HepG2 (cell line): ENCODE results near the gene ATG9A. TPM values are rescaled to one million over a fixed set of nuclear protein-coding genes. Genes with fewer than 3 reads are reported as not detected.

Experiments used
- ATAC-seq: fragments of 200-7000 bp; cut with Tn5 transposase; 3 replicates; pipeline ENCODE4 v1.9.1; 2020; ENCODE audit warnings: mild to moderate bottlenecking, moderate library complexity
- BruUV-seq: library from RNA; stranded (reverse); fragments of 400-500 nt; replicated peaks from 2 replicates; lab custom pipeline; 2021; lab: Mats Ljungman, UMichigan
- CTCF ChIA-PET: fragments of 300-600 bp; formaldehyde crosslinking; extraction: SDS; loops from one replicate; lab custom pipeline; 2021; ENCODE audit warnings: low total read pairs, inconsistent platforms, low intra/inter-chr PET ratio; lab: Yijun Ruan, JAX
- POLR2A ChIA-PET: fragments of 350-600 bp; sonication (Branson Sonifier 250); formaldehyde crosslinking; loops from one replicate; lab custom pipeline; 2020; ENCODE audit warnings: antibody characterized with exemption, inconsistent platforms; lab: Yijun Ruan, JAX
- DNase-seq: peaks from one replicate; pipeline ENCODE4 v3.0.0-alpha.2; 2015; ENCODE audit warnings: low spot score
- FAIRE-seq: peaks from 3 replicates; lab custom pipeline; 2011; peaks lifted over from hg19 to GRCh38; lab: Jason Lieb, UNC
- H2AFZ ChIP-seq: one replicate; pipeline ENCODE4 v1.6.1; 2011; ENCODE audit warnings: low read length, inconsistent platforms
- H3K27ac ChIP-seq: fragments of 300-600 bp; 3 replicates; pipeline ENCODE4 v1.8.0; 2011; ENCODE audit warnings: mixed run types, mild to moderate bottlenecking, mixed read lengths, low read length, inconsistent platforms; ENCODE audit not compliant: insufficient read depth; ENCODE audit errors: extremely low read length
- H3K27me3 ChIP-seq, 2 experiments: fragments of 200-600 bp in 1 of 2; 2 replicates in 1 of 2; 3 replicates in 1 of 2; pipeline versions ENCODE4 v1.6.0 to v1.8.0; 2011; ENCODE audit warnings: low read length in 2 of 2, mild to moderate bottlenecking in 2 of 2, moderate library complexity in 2 of 2, inconsistent platforms in 1 of 2; ENCODE audit not compliant: insufficient read depth in 2 of 2, control insufficient read depth in 1 of 2
- H3K36me3 ChIP-seq, 2 experiments: fragments of 200-600 bp in 1 of 2; replicated peaks in 1 of 2; 2 replicates in 1 of 2; 3 replicates in 1 of 2; pipeline versions ENCODE4 v1.5.1 to v1.8.0; 2011; ENCODE audit warnings: low read length in 2 of 2, inconsistent platforms in 1 of 2; ENCODE audit not compliant: insufficient read depth in 2 of 2, control insufficient read depth in 1 of 2
- H3K4me1 ChIP-seq: 2 replicates; pipeline ENCODE4 v1.5.1; 2012; ENCODE audit warnings: low read length, inconsistent platforms; ENCODE audit not compliant: insufficient read depth
- H3K4me2 ChIP-seq: 2 replicates; pipeline ENCODE4 v1.6.0; 2011; ENCODE audit warnings: low read depth, low read length, inconsistent platforms
- H3K4me3 ChIP-seq, 3 experiments: fragments of 200-600 bp in 1 of 3; sonication (generic), shearing (Covaris generic) in 1 of 3; replicated peaks in 1 of 3; 2 replicates each; pipeline ENCODE4 v1.5.1; 2011 to 2016; ENCODE audit warnings: low read length in 3 of 3, inconsistent platforms in 2 of 3, low read depth in 2 of 3, mild to moderate bottlenecking in 2 of 3, control low read depth in 1 of 3, mixed read lengths in 1 of 3; ENCODE audit not compliant: insufficient read depth in 1 of 3
- H3K79me2 ChIP-seq: one replicate; pipeline ENCODE4 v1.6.1; 2011; ENCODE audit warnings: low read length, inconsistent platforms; ENCODE audit not compliant: insufficient read depth
- H3K9ac ChIP-seq: 2 replicates; pipeline ENCODE4 v1.6.0; 2011; ENCODE audit warnings: mild to moderate bottlenecking, low read depth, low read length, inconsistent platforms; ENCODE audit not compliant: insufficient read depth
- H3K9me3 ChIP-seq: 2 replicates; pipeline ENCODE4 v1.5.1; 2012; ENCODE audit warnings: mild to moderate bottlenecking, low read length
- H4K20me1 ChIP-seq: 2 replicates; pipeline ENCODE4 v1.6.0; 2011; ENCODE audit warnings: inconsistent platforms, mild to moderate bottlenecking, low read length, moderate library complexity; ENCODE audit not compliant: insufficient read depth
- ASH2L ChIP-seq: fragments of 300-600, 200-600 bp; sonication (generic); IDR thresholded peaks from 2 replicates; pipeline ENCODE4 v1.7.0; 2017; ENCODE audit warnings: low read depth, mild to moderate bottlenecking, moderate library complexity, mixed read lengths, low read length; ENCODE audit not compliant: insufficient read length
- BCLAF1 ChIP-seq: fragments of 450-650 bp; IDR thresholded peaks from 2 replicates; pipeline ENCODE4 v1.6.1; 2017; ENCODE audit warnings: mild to moderate bottlenecking
- CREM ChIP-seq, 2 experiments: sonication (generic) in 1 of 2; formaldehyde crosslinking in 1 of 2; IDR thresholded peaks; 2 replicates each; pipeline versions ENCODE4 v1.4.0 to v1.6.1; 2016 to 2020; ENCODE audit warnings: antibody characterized with exemption in 1 of 2, mild to moderate bottlenecking in 1 of 2, missing genetic modification reagents in 1 of 2
- FLYWCH1 ChIP-seq: sonication (generic); formaldehyde crosslinking; IDR thresholded peaks from 2 replicates; pipeline ENCODE4 v1.8.1; 2023; ENCODE audit warnings: mild to moderate bottlenecking, missing genetic modification reagents
- GRHL1 ChIP-seq: sonication (generic); formaldehyde crosslinking; conservative IDR thresholded peaks from 2 replicates; pipeline ENCODE4 v1.8.0; 2022; ENCODE audit warnings: missing genetic modification reagents
- HIC2 ChIP-seq: sonication (generic); formaldehyde crosslinking; IDR thresholded peaks from 2 replicates; pipeline ENCODE4 v1.9.0; 2022; ENCODE audit warnings: low read depth, missing genetic modification reagents
- HMG20A ChIP-seq: IDR thresholded peaks from 2 replicates; pipeline ENCODE4 v1.6.1; 2016; ENCODE audit warnings: borderline replicate concordance
- HMG20B ChIP-seq: conservative IDR thresholded peaks from 2 replicates; pipeline ENCODE4 v1.6.1; 2016; ENCODE audit warnings: missing genetic modification reagents, missing compliant biosample characterization
- MYNN ChIP-seq: sonication (generic); formaldehyde crosslinking; IDR thresholded peaks from 2 replicates; pipeline ENCODE4 v1.4.0; 2020; ENCODE audit warnings: mild to moderate bottlenecking, low read depth, missing genetic modification reagents
- PAWR ChIP-seq: sonication (generic); formaldehyde crosslinking; IDR thresholded peaks from 2 replicates; pipeline ENCODE4 v1.4.0; 2020; ENCODE audit warnings: missing genetic modification reagents, mild to moderate bottlenecking, borderline replicate concordance
- TBX2 ChIP-seq: sonication (generic); formaldehyde crosslinking; IDR thresholded peaks from 2 replicates; pipeline ENCODE4 v1.5.0; 2020; ENCODE audit warnings: missing genetic modification reagents, mild to moderate bottlenecking, borderline replicate concordance
- THAP11 ChIP-seq: IDR thresholded peaks from 2 replicates; pipeline ENCODE4 v1.6.1; 2016; ENCODE audit warnings: missing biosample characterization, missing genetic modification reagents
- ZNF510 ChIP-seq: sonication (generic); formaldehyde crosslinking; IDR thresholded peaks from 2 replicates; pipeline ENCODE4 v1.4.0; 2020; ENCODE audit warnings: low read depth, mild to moderate bottlenecking, missing genetic modification reagents
- ZNF644 ChIP-seq: IDR thresholded peaks from 2 replicates; pipeline ENCODE4 v1.6.1; 2016; ENCODE audit warnings: low read depth
- WGBS: methylation state at CpG from one replicate; pipeline ENCODE4 v1.1.6; 2017; ENCODE audit warnings: low lambda C conversion rate; 5-methylcytosine and 5-hydroxymethylcytosine counted together
- in situ Hi-C: cut with HindIII; loops from 2 replicates; pipeline ENCODE4 v1.10.0; 2017; ENCODE audit warnings: low pct_unique_long_range_greater_than_20kb; ENCODE audit not compliant: extremely low pct_ligation_motif_present
- intact Hi-C: fragments of 100-400 bp; cut with micrococcal nuclease; formaldehyde crosslinking; loops from one replicate; pipeline ENCODE4 v1.10.0; 2022; ENCODE audit not compliant: unreplicated experiment
- polyA plus RNA-seq, 8 experiments: library from polyadenylated mRNA; depleted of rRNA in 3 of 8; stranded (reverse) in 7 of 8; unstranded in 1 of 8; fragments of >200 nt; fragmentation: Illumina TruSeq in 4 of 8; extraction: Trizol in 4 of 8; gene quantifications; 2 replicates each; pipeline versions ENCODE4 v1.2.1 to v1.2.3, GENCODE V29; 2011 to 2016; ENCODE audit warnings: low read depth in 4 of 8, missing spikeins in 1 of 8, mixed read lengths in 1 of 8; ENCODE audit not compliant: insufficient read depth in 1 of 8
- total RNA-seq, 5 experiments: library from RNA; depleted of rRNA; stranded (reverse); fragments of >200 nt; fragmentation: Illumina TruSeq; extraction: Trizol; gene quantifications; 2 replicates each; pipeline ENCODE4 v1.2.3, GENCODE V29; 2016; ENCODE audit warnings: low read depth in 1 of 5

Gene ATG9A
- total and polyA plus RNA-seq, 2 of the 13 experiments (the other 11 are each of a cell fraction or from before 2014, with no cell fraction given) = 35.0 to 131 TPM

GRCh38 chr2:219261024-219261855, 31.8 kb upstream of the ATG9A start:
- H3K27ac ChIP-seq = no peak overlapping the region
- peaks cover 2 to 38% of the 10 kb centered on the region in 2 experiments; a peak in 4 of 5 replicates for H3K27me3 ChIP-seq
- no TSS peak for BruUV-seq
- ChIA-PET POLR2A (interaction anchor here (1.0 to 3.3 kb wide), 6 partner anchors 9 to 84 kb away, joined by 3 to 21 read pairs (median 3); partner anchors contain the start of genes ANKZF1, ATG9A, CNPPD1 and GLB1L), CTCF (no interaction called here)
- intact Hi-C loops = no loop called here
- no peak overlapping the region for H3K9ac ChIP-seq
- peaks cover 9% of the 10 kb centered on the region; the same call in 1 of the 2 replicates for H3K4me1 ChIP-seq
- no peak overlapping the region for H3K4me3 ChIP-seq
- no peak for DNase-seq
- H4K20me1 ChIP-seq = no peaks in the 10 kb centered on the region
- no peak overlapping the region for H3K4me2 ChIP-seq
- H2AFZ ChIP-seq = no peak overlapping the region
- no peak for FAIRE-seq
- 36% methylated on average over 5 of the region's 5 CpGs for WGBS
- H3K36me3 ChIP-seq = no peaks in the 10 kb centered on the region
- no peaks in the 10 kb centered on the region for H3K79me2 ChIP-seq
- H3K9me3 ChIP-seq = no peaks in the 10 kb centered on the region
- ATAC-seq = peak; percentile 39; the same call in 2 of the 3 replicates
- in situ Hi-C loops = no loop called here
- no peak for TF ChIP-seq BCLAF1
- TF ChIP-seq ASH2L = no peak
- no peak for TF ChIP-seq TBX2 (CRISPR knock-in tag)
- no peak for TF ChIP-seq GRHL1 (CRISPR knock-in tag)
- no peak for TF ChIP-seq ZNF644 (CRISPR knock-in tag)
- no peak for TF ChIP-seq HIC2 (CRISPR knock-in tag)
- TF ChIP-seq FLYWCH1 (CRISPR knock-in tag) = no peak
- TF ChIP-seq MYNN (CRISPR knock-in tag) = no peak
- no peak for TF ChIP-seq CREM (IDR thresholded peaks at IDR 0.05)
- TF ChIP-seq CREM (CRISPR knock-in tag; IDR thresholded peaks at IDR 0.05) = no peak
- TF ChIP-seq ZNF510 (CRISPR knock-in tag) = no peak
- TF ChIP-seq THAP11 (CRISPR knock-in tag) = no peak
- TF ChIP-seq HMG20A (CRISPR knock-in tag) = no peak
- TF ChIP-seq HMG20B (CRISPR knock-in tag) = no peak
- no peak for TF ChIP-seq PAWR (CRISPR knock-in tag)
